DOHH2 (cell line): ENCODE data around the gene FAM78B.

ENCODE experiments used
- H3F3A ChIP-seq: fragments of 200-600 bp; sonication (generic), shearing (Covaris generic); 2 replicates; pipeline ENCODE4 v1.6.0; 2016; ENCODE audit warnings: antibody characterized with exemption, mild to moderate bottlenecking; ENCODE audit not compliant: control insufficient read depth, insufficient read depth
- H3K27ac ChIP-seq: fragments of 200-600 bp; sonication (generic); 2 replicates; pipeline ENCODE4 v1.5.1; 2014; ENCODE audit warnings: low read depth, mild to moderate bottlenecking, low read length, moderate library complexity
- H3K27me3 ChIP-seq: fragments of 200-600 bp; sonication (generic); 2 replicates; pipeline ENCODE4 v1.6.1; 2014; ENCODE audit warnings: mild to moderate bottlenecking, low read length, mixed read lengths; ENCODE audit not compliant: control insufficient read depth
- H3K36me3 ChIP-seq: fragments of 200-600 bp; sonication (generic); 2 replicates; pipeline ENCODE4 v1.6.1; 2014; ENCODE audit warnings: mild to moderate bottlenecking, low read length, moderate library complexity, mixed read lengths; ENCODE audit not compliant: control insufficient read depth
- H3K4me1 ChIP-seq: fragments of 200-600 bp; sonication (generic); 2 replicates; pipeline ENCODE4 v1.6.1; 2014; ENCODE audit warnings: mild to moderate bottlenecking, low read length, mixed read lengths; ENCODE audit not compliant: control insufficient read depth
- H3K4me2 ChIP-seq: fragments of 200-600 bp; sonication (generic); 2 replicates; pipeline ENCODE4 v1.6.0; 2014; ENCODE audit warnings: mild to moderate bottlenecking, low read length, moderate library complexity
- H3K4me3 ChIP-seq: fragments of 200-600 bp; sonication (generic); 2 replicates; pipeline ENCODE4 v1.5.1; 2014; ENCODE audit warnings: mild to moderate bottlenecking, low read length, mixed read lengths
- H3K79me2 ChIP-seq: fragments of 200-600 bp; sonication (generic); 2 replicates; pipeline ENCODE4 v1.6.1; 2014; ENCODE audit warnings: mild to moderate bottlenecking, low read length, mixed read lengths; ENCODE audit not compliant: control insufficient read depth
- H3K9me2 ChIP-seq: fragments of 200-600 bp; sonication (generic); replicated peaks from 2 replicates; pipeline ENCODE4 v1.6.1; 2014; ENCODE audit warnings: mild to moderate bottlenecking, low read length, mixed read lengths; ENCODE audit not compliant: control insufficient read depth
- H3K9me3 ChIP-seq: fragments of 200-600 bp; sonication (generic); 2 replicates; pipeline ENCODE4 v1.6.1; 2014; ENCODE audit warnings: antibody characterized with exemption, low read length, mixed read lengths; ENCODE audit not compliant: control insufficient read depth, insufficient read depth
- H4K20me1 ChIP-seq: fragments of 200-600 bp; sonication (generic); 2 replicates; pipeline ENCODE4 v1.6.0; 2014; ENCODE audit warnings: low read depth, mild to moderate bottlenecking, antibody characterized with exemption, low read length, moderate library complexity; ENCODE audit not compliant: control insufficient read depth, insufficient read depth
- EZH2phosphoT487 ChIP-seq: fragments of 200-600 bp; sonication (generic); IDR thresholded peaks from 2 replicates; pipeline ENCODE4 v1.6.1; 2017; ENCODE audit warnings: borderline replicate concordance, mild to moderate bottlenecking, antibody characterized with exemption, low read length, moderate library complexity, mixed read lengths
- TF ChIP-seq, protein P1 (sequence below): fragments of 200-600 bp; sonication (generic); IDR thresholded peaks from one replicate; pipeline ENCODE4 v1.5.1; 2014; ENCODE audit warnings: antibody characterized with exemption, mild to moderate bottlenecking, low read depth, low read length; ENCODE audit not compliant: poor library complexity, severe bottlenecking

The FAM78B gene

DNA sequence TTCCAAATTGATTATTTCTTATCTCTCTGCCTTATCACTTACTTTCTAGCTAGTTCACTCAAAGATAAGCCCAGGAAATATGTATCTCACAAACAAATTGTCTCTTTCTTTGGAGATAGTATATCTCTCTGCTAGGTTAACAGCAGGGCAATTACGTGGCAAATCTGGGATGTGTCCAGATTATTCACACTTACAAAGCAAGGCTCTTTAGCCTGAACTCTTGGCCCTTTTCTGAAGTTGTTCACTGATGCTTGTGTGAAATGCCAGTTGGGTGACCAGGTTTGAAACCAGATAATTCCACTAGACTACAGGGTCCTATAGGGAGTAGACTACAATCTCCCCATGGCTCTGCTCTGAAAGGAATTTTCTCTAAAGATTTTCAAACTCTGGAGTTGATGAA lies 30.8 kb upstream of the FAM78B start:
- H3K9me3 ChIP-seq: no peaks in the 10 kb centered on the region
- H3K27ac ChIP-seq: no peak overlapping the region
- 0 out of 2 replicates have a peak, but pooled peaks cover 4% of the 10 kb centered on the region for H3K27me3 ChIP-seq
- no peak overlapping the region for H3K4me3 ChIP-seq
- no peaks in the 10 kb centered on the region for H4K20me1 ChIP-seq
- H3K36me3 ChIP-seq: no peaks in the 10 kb centered on the region
- no peak overlapping the region for H3K4me2 ChIP-seq
- no peaks in the 10 kb centered on the region for H3K4me1 ChIP-seq
- no peaks in the 10 kb centered on the region for H3K9me2 ChIP-seq
- no peaks in the 10 kb centered on the region for H3F3A ChIP-seq
- TF ChIP-seq, protein P1, sequence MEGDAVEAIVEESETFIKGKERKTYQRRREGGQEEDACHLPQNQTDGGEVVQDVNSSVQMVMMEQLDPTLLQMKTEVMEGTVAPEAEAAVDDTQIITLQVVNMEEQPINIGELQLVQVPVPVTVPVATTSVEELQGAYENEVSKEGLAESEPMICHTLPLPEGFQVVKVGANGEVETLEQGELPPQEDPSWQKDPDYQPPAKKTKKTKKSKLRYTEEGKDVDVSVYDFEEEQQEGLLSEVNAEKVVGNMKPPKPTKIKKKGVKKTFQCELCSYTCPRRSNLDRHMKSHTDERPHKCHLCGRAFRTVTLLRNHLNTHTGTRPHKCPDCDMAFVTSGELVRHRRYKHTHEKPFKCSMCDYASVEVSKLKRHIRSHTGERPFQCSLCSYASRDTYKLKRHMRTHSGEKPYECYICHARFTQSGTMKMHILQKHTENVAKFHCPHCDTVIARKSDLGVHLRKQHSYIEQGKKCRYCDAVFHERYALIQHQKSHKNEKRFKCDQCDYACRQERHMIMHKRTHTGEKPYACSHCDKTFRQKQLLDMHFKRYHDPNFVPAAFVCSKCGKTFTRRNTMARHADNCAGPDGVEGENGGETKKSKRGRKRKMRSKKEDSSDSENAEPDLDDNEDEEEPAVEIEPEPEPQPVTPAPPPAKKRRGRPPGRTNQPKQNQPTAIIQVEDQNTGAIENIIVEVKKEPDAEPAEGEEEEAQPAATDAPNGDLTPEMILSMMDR: no peak
- no peak for TF ChIP-seq EZH2phosphoT487
- H3K79me2 ChIP-seq: no peaks in the 10 kb centered on the region

DNA sequence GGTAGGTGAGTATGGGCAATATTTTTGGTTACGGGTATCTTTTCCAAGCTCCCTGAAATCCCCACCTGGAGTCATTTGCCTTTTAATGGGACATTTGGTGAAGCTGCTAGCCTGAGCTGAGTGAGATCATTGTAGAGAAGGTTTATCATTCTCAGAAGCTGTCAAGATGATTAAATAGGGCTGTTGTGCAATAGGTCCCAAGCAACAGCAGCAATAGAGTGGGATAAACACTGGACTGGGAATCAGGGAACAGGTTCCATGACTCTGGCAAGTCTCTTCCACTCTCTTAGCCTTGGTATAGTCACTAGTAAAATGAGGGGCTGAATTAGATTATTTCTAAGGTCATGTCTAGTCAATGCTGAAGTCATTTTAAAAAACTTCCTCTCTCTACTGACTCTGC lies 30.3 kb upstream of the FAM78B start:
- H3K4me1 ChIP-seq: no peaks in the 10 kb centered on the region
- no peaks in the 10 kb centered on the region for H3K9me2 ChIP-seq
- TF ChIP-seq, protein P1: no peak
- TF ChIP-seq EZH2phosphoT487: no peak
- H3K79me2 ChIP-seq: no peaks in the 10 kb centered on the region
- 0 out of 2 replicates have a peak, but pooled peaks cover 4% of the 10 kb centered on the region for H3K27me3 ChIP-seq
- H3K9me3 ChIP-seq: no peaks in the 10 kb centered on the region
- H3K36me3 ChIP-seq: no peaks in the 10 kb centered on the region
- no peak overlapping the region for H3K27ac ChIP-seq
- H3K4me3 ChIP-seq: no peak overlapping the region
- no peak overlapping the region for H3K4me2 ChIP-seq
- no peaks in the 10 kb centered on the region for H4K20me1 ChIP-seq
- no peaks in the 10 kb centered on the region for H3F3A ChIP-seq

DNA sequence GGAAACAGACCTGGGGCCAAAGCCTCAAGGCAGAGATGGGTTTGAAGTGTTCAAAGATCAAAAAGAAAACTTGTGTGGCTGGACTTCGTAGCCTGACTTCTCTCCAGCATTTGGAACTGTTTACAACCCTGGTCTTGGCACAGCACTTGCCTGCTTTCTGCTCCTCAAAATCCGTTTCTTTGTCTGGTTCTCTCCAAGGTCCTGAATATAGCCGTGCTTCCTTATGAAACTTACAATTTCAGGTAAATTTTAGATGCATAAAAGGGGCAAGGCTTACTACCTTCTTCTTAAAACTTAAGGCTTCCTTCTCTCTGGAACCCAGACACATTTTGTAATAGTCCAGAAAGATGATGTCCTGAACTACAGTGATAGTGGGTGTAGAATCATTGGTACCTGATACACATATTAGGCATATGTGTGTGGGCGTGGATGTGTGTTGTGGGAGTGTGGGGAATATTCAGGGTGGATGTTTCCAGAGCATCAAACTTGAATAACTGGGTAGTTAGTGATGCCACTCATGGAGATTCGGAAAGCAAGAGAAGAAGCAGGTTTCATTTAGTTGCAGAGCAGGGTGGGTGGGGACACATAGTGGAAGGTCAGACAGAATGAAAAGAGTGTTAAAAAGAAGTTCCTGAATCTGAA lies 26.4 kb upstream of the FAM78B start:
- Histone ChIP-seq H3K79me2 (no peaks in the 10 kb centered on the region), H3K9me2 (no peaks in the 10 kb centered on the region), H3K27ac (no peak overlapping the region), H3K36me3 (no peaks in the 10 kb centered on the region), H3F3A (no peaks in the 10 kb centered on the region), H3K9me3 (no peaks in the 10 kb centered on the region), H3K27me3 (no peaks in the 10 kb centered on the region), H3K4me3 (no peak overlapping the region), H3K4me1 (no peaks in the 10 kb centered on the region), H3K4me2 (no peak overlapping the region), H4K20me1 (no peaks in the 10 kb centered on the region)
- TF ChIP-seq EZH2phosphoT487: no peak

DNA sequence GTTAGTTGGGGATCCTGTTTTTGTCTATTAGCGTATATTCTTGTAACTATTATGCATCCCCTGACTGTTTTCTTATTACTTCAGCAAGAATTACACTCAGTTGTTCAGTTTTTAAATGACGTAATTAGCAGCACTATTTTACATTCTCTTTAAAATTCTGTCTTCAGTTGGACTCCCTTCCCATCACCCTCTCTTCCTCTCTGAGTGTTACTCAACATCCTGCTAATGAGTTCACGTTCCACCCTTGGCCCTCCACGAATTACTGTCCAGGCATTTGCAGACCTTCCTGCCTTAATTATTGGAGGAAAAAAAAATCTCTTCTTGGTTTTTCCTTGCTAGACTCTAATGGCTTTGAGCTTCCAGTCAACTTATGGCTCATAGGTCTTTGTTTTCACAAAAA lies 23.6 kb upstream of the FAM78B start:
- H3K9me3 ChIP-seq: no peaks in the 10 kb centered on the region
- no peaks in the 10 kb centered on the region for H3K27me3 ChIP-seq
- H3K36me3 ChIP-seq: no peaks in the 10 kb centered on the region
- H3F3A ChIP-seq: no peaks in the 10 kb centered on the region
- H4K20me1 ChIP-seq: no peaks in the 10 kb centered on the region
- H3K4me3 ChIP-seq: no peak overlapping the region
- H3K79me2 ChIP-seq: no peaks in the 10 kb centered on the region
- no peak overlapping the region for H3K27ac ChIP-seq
- H3K4me1 ChIP-seq: no peaks in the 10 kb centered on the region
- TF ChIP-seq, protein P1: no peak
- no peak for TF ChIP-seq EZH2phosphoT487
- H3K4me2 ChIP-seq: no peak overlapping the region
- no peaks in the 10 kb centered on the region for H3K9me2 ChIP-seq
